Choroid plexus epithelial cell (primary cell): ENCODE data around the gene CYBA.
A peak's percentile ranks its signal among the peaks of the same experiment; 100 is the strongest.

Experiments
- DNase-seq: peaks from one replicate; pipeline ENCODE4 v3.0.0-alpha.2; 2010; ENCODE audit warnings: low read depth
- H3K4me3 ChIP-seq: 2 replicates; pipeline ENCODE4 v1.5.1; 2011; ENCODE audit warnings: low read depth, mild to moderate bottlenecking, control low read depth, low read length, moderate library complexity
- TF ChIP-seq, protein P1 (sequence below): conservative IDR thresholded peaks from 2 replicates; pipeline ENCODE4 v1.5.1; 2011; ENCODE audit warnings: low read depth, mild to moderate bottlenecking, control low read depth, inconsistent platforms, low read length, moderate library complexity

The CYBA gene

DNA sequence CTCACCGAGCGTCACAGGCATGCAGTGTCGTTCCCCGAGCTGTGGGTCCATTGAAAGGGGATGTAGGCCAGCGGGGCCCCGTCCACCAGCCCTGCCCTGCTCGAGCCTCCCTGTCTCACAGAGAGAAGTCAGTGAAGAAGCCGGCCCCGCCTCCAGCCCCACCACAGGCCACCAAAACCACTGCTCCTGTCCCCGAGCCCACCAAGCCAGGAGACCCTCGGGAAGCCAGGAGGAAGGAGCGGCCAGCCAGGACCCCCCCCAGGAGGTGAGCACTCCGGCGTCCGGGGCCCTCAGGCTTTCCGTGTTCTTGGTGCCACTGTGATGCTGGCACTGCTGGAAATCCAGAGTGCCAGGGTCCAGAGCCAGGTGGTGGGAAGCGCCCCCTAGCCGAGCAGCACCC lies 26.4 kb downstream of the CYBA start:
- no peak overlapping the region for H3K4me3 ChIP-seq
- DNase-seq, result no peak
- TF ChIP-seq, protein P1, sequence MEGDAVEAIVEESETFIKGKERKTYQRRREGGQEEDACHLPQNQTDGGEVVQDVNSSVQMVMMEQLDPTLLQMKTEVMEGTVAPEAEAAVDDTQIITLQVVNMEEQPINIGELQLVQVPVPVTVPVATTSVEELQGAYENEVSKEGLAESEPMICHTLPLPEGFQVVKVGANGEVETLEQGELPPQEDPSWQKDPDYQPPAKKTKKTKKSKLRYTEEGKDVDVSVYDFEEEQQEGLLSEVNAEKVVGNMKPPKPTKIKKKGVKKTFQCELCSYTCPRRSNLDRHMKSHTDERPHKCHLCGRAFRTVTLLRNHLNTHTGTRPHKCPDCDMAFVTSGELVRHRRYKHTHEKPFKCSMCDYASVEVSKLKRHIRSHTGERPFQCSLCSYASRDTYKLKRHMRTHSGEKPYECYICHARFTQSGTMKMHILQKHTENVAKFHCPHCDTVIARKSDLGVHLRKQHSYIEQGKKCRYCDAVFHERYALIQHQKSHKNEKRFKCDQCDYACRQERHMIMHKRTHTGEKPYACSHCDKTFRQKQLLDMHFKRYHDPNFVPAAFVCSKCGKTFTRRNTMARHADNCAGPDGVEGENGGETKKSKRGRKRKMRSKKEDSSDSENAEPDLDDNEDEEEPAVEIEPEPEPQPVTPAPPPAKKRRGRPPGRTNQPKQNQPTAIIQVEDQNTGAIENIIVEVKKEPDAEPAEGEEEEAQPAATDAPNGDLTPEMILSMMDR, result no peak

DNA sequence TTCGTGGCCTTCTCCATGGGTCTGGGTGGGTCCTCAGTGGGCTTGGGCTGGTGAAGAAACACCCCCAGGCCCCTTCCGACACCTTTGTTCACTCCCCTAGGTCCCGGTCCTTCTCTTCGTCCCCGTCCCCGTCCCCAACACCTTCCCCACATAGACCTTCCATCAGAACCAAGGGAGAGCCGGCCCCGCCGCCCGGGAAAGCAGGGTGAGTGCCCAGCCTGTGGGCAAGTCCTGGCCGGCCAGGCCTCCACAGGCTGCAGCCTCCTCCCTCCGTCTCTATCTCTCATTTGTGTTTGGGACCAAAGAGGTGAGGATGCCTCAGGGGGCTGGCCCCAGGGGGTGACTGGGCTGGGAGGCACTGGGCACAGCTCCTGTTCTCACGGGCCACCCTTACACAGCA lies 27.0 kb downstream of the CYBA start:
- no peak overlapping the region for H3K4me3 ChIP-seq
- no peak for DNase-seq
- TF ChIP-seq, protein P1, result no peak

DNA sequence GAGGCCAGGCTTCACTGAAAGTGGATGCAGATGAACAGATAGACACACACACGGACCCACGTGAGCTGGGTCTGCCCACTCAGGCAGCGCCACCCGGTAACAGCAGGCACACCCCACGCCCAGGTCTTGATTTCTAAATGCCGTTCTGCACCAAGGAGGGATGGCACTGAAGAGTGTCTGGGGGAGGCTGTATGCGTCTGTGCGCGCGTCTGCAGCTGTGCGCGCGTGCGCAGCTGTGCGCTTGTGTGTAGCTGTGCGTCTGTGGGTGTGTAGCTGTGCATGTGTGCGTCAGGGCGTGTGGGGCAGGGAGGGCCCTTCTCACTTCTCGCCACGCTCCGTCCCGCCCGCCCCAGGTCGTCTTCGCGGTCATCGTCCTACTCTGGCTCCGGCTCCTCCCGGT lies 28.0 kb downstream of the CYBA start:
- DNase-seq, result no peak
- TF ChIP-seq, protein P1, result no peak
- H3K4me3 ChIP-seq, result no peak overlapping the region

- DNase-seq, result no peak
- H3K4me3 ChIP-seq, result no peak overlapping the region
- TF ChIP-seq, protein P1, result no peak
These were observed 28.7 kb downstream of the CYBA start for GRCh38 chr16:88622125-88622524.

DNA sequence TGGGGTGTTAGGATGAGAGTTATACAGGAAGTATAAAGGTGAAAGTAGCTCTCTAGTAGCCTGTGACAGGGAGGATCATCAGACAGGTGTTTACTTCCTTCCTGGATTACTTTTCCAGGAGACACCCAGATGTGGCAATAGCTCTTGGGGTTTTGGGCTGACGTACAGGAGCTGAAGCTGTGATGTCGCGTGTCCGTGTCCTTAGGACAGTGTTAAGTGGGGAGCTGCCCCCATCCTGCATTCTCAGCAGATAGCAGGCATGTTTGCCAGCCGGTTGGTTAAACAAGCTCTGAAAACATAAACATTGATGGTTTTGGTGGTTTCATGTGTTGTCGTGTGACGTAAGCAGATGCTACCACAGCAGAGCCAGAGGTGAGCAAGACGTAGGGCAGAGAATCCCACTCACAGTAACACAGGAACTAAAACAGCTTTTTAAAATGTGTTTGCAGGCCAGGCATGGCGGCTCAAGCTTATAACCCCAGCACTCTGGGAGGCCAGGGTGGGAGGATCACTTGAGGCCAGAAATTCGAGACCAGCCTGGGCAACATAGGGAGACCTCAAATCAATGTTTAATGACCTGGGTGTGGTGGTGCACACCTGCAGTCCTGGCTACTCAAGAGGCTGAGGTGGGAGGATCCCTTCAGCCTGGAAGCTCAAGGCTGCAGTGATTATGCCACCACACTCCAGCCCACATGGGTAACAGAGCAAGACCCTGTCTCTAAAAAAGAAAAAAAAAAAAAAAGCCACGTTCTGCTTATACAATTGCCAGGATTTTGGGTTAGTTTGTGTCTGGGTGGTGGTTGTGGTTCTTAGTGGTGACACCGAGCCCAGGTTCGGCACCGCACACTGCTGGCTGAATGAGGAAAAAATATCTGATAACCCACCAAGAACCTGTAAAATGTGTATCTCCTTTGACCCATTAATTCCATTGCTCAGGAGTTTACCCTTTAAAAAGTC lies 30.7 kb downstream of the CYBA start:
- peak; percentile 84 for DNase-seq
- no peak overlapping the region for H3K4me3 ChIP-seq
- TF ChIP-seq, protein P1, result no peak

DNA sequence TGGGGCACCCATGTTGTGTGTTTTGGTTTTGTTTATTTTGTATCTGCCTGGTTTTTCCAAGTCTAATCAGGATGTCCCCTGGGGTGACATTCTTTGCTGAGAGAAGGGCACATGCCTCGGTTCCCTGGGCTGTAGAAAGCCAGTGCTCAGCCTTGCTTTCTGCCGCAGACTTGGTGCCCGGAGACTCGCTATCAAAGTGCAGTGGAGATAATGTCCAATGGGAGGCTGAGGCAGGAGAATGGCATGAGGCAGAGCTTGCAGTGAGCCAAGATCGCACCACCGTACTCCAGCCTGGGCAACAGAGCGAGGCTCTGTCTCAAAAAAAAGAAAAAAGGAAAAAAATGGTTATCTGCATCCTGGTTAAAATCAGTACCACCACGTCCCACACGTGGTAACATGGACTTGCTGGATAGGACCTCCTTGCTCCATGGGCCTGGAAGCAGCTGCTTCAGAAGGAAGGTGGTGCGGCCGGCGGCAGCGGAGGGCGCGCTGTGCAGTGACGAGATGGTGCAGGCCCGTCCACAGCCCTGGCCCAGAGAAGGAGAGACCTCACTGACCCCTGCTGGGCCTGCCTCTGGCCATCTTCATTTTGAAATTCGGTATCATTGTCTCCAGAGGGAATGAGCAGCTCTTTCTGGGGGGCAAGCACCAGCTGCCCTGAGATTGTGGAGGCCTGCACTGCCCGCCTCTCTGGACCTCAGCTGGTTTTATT lies 31.7 kb downstream of the CYBA start:
- TF ChIP-seq, protein P1, result no peak
- no peak overlapping the region for H3K4me3 ChIP-seq
- DNase-seq, result no peak
